ENCODE data around the gene STARD7. TPM values are rescaled to one million over a fixed set of nuclear protein-coding genes. Genes with fewer than 3 reads are reported as not detected.
A peak's percentile ranks its signal among the peaks of the same experiment; 100 is the strongest.

STARD7 gene
- total and polyA plus RNA-seq, 9 of the 15 experiments (the other 6 are each of a cell fraction or from before 2014, with no cell fraction given): 90.9 to 196 (median 145) TPM

- Histone ChIP-seq H3K79me2 (ENCODE audit: control insufficient read depth, insufficient read depth, low read length) (no peaks in the 10 kb centered on the region), H2AFZ (ENCODE audit: low read depth, low read length) (peak overlapping the region; percentile 51), H3K4me3 (no peak overlapping the region), H3K36me3 (ENCODE audit: control insufficient read depth, insufficient read depth, low read length) (no peaks in the 10 kb centered on the region), H3K4me1 (replicated peaks in 1 of 2; ENCODE audit: control insufficient read depth in 2 of 2, insufficient read depth in 2 of 2, low read length in 2 of 2) (peaks cover 5 to 17% of the 10 kb centered on the region in 2 experiments), H4K20me1 (replicated peaks; ENCODE audit: control insufficient read depth, insufficient read depth, low read length) (no peaks in the 10 kb centered on the region), H3K27me3 (ENCODE audit: control insufficient read depth in 2 of 2, insufficient read depth in 2 of 2, low read length in 2 of 2) (no peaks in the 10 kb centered on the region), H3K4me2 (ENCODE audit: insufficient read depth, low read length) (no peak overlapping the region), H3K9me1 (ENCODE audit: control insufficient read depth, insufficient read depth, low read length) (no peaks in the 10 kb centered on the region), H3K9me3 (replicated peaks; ENCODE audit: control insufficient read depth, insufficient read depth, low read depth, low read length) (no peaks in the 10 kb centered on the region), H3K9ac (ENCODE audit: insufficient read depth in 1 of 2, low read depth in 2 of 2, low read length in 2 of 2) (peak overlapping the region in 1 of 2 experiments; percentile 64; a peak in 2 of 4 replicates), H3K27ac (ENCODE audit: extremely low read depth, low read depth, low read length) (no peak overlapping the region)
- ChIA-PET CTCF (ENCODE audit: low intra/inter-chr PET ratio) (no interaction called here), POLR2A (no interaction called here)
- 64% methylated on average over 17 of the region's 18 CpGs for WGBS (ENCODE audit: insufficient coverage, low coverage, missing lambda C conversion rate)
- DNase-seq (ENCODE audit: extremely low read depth in 1 of 4, low spot score in 3 of 4): no peak
- in situ Hi-C loops (cut with MboI): no loop called here
- peak; percentile 56 for FAIRE-seq
- peak; percentile 82 for ATAC-seq
- BruUV-seq (replicated peaks): no TSS peak
- intact Hi-C loops (cut with micrococcal nuclease): no loop called here
- TF ChIP-seq USF2 (CRISPR knock-in tag; IDR thresholded peaks at IDR 0.05) (peak; percentile 80), CBFA2T2 (conservative IDR thresholded peaks at IDR 0.05) (0 out of 2 replicates have a peak, but pooled peaks have one; percentile 4), RAD51 (IDR thresholded peaks at IDR 0.05; ENCODE audit: borderline replicate concordance, low read depth) (peak; percentile 60; the same call in 1 of the 2 replicates), MNT (conservative IDR thresholded peaks at IDR 0.05) (no peak), ATF7 (IDR thresholded peaks at IDR 0.05) (no peak), NFYB (IDR thresholded peaks at IDR 0.05; ENCODE audit: extremely low read depth, insufficient read length) (peak; percentile 17)
- TF ChIP-seq, protein P1, sequence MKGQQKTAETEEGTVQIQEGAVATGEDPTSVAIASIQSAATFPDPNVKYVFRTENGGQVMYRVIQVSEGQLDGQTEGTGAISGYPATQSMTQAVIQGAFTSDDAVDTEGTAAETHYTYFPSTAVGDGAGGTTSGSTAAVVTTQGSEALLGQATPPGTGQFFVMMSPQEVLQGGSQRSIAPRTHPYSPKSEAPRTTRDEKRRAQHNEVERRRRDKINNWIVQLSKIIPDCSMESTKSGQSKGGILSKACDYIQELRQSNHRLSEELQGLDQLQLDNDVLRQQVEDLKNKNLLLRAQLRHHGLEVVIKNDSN (CRISPR knock-in tag; IDR thresholded peaks at IDR 0.05): peak; percentile 84
These were observed 44.0 kb downstream of the STARD7 start for GRCh38 chr2:96164459-96165184.

Measured in K562 (cell line).